Tibial artery (tissue), 4 donors: ENCODE data around the gene KLF1.

ENCODE experiments used
- DNase-seq, 2 donors: peaks; one replicate each; pipeline ENCODE4 v3.0.0-alpha.2; 2019
- H3K27ac ChIP-seq, 2 donors: fragments of 200-600 bp; sonication (generic) in 1 of 2; 1 replicate in 1 of 2; 2 replicates in 1 of 2; pipeline ENCODE4 v1.5.1; 2018 to 2019; ENCODE audit warnings: mild to moderate bottlenecking in 1 of 2
- H3K27me3 ChIP-seq, 2 donors: fragments of 200-600 bp; sonication (generic) in 1 of 2; one replicate each; pipeline versions ENCODE4 v1.5.1 to v1.6.0; 2016 to 2019
- H3K36me3 ChIP-seq, 3 donors: fragments of 200-600 bp; sonication (generic) in 2 of 3; one replicate each; pipeline ENCODE4 v1.5.1; 2016 to 2019; ENCODE audit warnings: mild to moderate bottlenecking in 2 of 3
- H3K4me1 ChIP-seq, 4 donors: fragments of 200-600 bp; sonication (generic) in 2 of 4; 1 replicate in 3 of 4; 2 replicates in 1 of 4; pipeline ENCODE4 v1.5.1; 2016 to 2019
- H3K4me3 ChIP-seq, 2 donors: fragments of 200-600 bp; sonication (generic) in 1 of 2; 1 replicate in 1 of 2; 2 replicates in 1 of 2; pipeline ENCODE4 v1.5.1; 2018 to 2019; ENCODE audit warnings: mild to moderate bottlenecking in 2 of 2
- H3K9me3 ChIP-seq, 3 donors: fragments of 200-600 bp; sonication (generic) in 1 of 3; one replicate each; pipeline ENCODE4 v1.5.1; 2016 to 2019
- intact Hi-C: fragments of 100-400 bp; cut with DNase I; formaldehyde crosslinking; loops from one replicate; pipeline ENCODE4 v1.15.0; 2023; ENCODE audit warnings: low total_unique reads
- TF ChIP-seq, protein P1 (sequence below), 2 experiments: fragments of 200-600 bp in 1 of 2; fragments of 450-650 bp in 1 of 2; IDR thresholded peaks; one replicate each; pipeline ENCODE4 v1.5.1; 2017 to 2019; ENCODE audit warnings: antibody characterized with exemption in 2 of 2, mild to moderate bottlenecking in 1 of 2, moderate library complexity in 1 of 2

The KLF1 gene

DNA sequence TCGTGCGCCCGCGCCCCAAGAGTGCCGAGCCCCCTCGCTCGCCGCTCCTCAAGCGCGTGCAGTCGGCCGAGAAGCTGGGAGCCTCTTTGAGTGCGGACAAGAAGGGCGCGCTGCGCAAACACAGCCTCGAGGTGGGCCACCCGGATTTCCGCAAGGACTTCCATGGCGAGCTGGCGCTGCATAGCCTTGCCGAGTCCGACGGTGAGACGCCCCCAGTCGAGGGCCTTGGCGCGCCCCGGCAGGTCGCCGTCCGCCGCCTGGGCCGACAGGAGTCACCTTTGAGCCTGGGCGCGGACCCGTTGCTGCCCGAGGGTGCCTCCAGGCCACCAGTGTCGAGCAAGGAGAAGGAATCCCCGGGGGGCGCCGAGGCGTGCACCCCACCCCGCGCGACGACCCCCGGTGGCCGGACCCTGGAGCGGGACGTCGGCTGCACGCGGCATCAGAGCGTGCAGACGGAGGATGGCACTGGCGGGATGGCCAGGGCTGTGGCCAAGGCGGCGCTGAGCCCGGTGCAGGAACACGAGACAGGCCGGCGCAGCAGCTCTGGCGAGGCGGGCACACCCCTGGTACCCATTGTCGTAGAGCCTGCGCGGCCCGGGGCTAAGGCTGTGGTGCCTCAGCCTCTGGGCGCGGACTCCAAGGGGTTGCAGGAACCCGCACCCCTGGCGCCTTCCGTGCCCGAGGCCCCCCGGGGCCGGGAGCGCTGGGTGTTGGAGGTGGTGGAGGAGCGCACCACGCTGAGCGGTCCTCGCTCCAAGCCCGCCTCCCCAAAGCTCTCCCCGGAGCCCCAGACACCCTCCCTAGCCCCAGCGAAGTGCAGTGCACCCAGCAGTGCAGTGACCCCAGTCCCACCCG, 12.9 kb downstream of the KLF1 start:
- Histone ChIP-seq H3K27me3 (peaks cover 0 to under 1% of the 10 kb centered on the region in 2 donors), H3K27ac (no peak overlapping the region), H3K4me1 (peaks cover 0 to 9% (median 0%) of the 10 kb centered on the region in 4 donors), H3K9me3 (no peaks in the 10 kb centered on the region), H3K4me3 (no peak overlapping the region), H3K36me3 (peaks cover 20 to 54% (median 31%) of the 10 kb centered on the region in 3 donors)
- no peak for DNase-seq
- TF ChIP-seq, protein P1, sequence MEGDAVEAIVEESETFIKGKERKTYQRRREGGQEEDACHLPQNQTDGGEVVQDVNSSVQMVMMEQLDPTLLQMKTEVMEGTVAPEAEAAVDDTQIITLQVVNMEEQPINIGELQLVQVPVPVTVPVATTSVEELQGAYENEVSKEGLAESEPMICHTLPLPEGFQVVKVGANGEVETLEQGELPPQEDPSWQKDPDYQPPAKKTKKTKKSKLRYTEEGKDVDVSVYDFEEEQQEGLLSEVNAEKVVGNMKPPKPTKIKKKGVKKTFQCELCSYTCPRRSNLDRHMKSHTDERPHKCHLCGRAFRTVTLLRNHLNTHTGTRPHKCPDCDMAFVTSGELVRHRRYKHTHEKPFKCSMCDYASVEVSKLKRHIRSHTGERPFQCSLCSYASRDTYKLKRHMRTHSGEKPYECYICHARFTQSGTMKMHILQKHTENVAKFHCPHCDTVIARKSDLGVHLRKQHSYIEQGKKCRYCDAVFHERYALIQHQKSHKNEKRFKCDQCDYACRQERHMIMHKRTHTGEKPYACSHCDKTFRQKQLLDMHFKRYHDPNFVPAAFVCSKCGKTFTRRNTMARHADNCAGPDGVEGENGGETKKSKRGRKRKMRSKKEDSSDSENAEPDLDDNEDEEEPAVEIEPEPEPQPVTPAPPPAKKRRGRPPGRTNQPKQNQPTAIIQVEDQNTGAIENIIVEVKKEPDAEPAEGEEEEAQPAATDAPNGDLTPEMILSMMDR (IDR thresholded peaks at IDR 0.05): no peak
- intact Hi-C loops: no loop called here

DNA sequence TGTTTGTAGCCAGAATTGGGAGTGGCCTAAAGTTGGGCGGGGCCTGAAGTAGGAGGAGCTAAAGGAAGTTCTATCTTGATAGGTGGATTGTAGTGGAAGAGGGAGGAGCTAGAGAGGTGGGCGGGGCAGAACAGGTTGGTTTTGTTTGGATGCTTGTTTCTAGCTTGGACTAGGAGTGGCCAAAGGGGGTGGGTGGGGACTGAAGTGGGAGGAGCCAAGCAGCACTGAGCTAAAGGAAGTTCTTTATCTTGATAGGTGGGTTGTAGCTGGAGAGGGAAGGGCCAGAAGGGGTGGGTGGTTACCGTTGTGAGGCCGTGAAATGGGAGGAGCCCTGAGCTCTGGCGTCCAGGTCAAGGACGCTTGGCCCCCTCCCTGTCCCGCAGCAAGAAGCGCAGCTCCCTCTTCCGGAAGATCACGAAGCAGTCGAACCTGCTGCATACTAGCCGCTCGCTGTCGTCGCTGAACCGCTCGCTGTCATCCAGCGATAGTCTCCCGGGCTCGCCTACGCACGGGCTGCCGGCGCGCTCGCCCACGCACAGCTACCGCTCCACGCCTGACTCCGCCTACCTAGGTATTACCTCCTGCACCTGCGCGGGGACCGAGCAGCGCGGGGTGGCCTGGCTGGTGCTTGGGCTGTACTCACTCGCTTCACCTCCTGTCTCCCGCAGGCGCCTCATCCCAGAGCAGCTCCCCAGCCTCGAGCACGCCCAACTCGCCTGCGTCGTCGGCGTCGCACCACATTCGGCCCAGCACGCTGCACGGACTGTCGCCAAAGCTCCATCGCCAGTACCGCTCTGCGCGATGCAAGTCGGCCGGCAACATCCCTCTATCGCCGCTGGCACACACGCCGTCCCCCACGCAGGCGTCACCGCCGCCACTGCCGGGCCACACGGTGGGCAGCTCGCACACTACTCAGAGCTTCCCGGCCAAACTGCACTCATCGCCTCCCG, 13.8 kb downstream of the KLF1 start:
- Histone ChIP-seq H3K27ac (no peak overlapping the region), H3K9me3 (no peaks in the 10 kb centered on the region), H3K27me3 (peaks cover 0 to 9% of the 10 kb centered on the region in 2 donors), H3K4me1 (peaks cover 0 to 9% (median 0%) of the 10 kb centered on the region in 4 donors), H3K4me3 (no peak overlapping the region), H3K36me3 (peaks cover 17 to 47% (median 26%) of the 10 kb centered on the region in 3 donors)
- DNase-seq: peak; percentile 36 to 78
- intact Hi-C loops: no loop called here
- TF ChIP-seq, protein P1 (IDR thresholded peaks at IDR 0.05): no peak

- intact Hi-C loops: no loop called here
- Histone ChIP-seq H3K36me3 (peaks cover 7 to 37% (median 16%) of the 10 kb centered on the region in 3 donors), H3K4me3 (no peak overlapping the region), H3K4me1 (peaks cover 0 to 15% (median 6%) of the 10 kb centered on the region in 4 donors), H3K27me3 (peaks cover 0 to 19% of the 10 kb centered on the region in 2 donors), H3K9me3 (no peaks in the 10 kb centered on the region), H3K27ac (no peak overlapping the region)
- TF ChIP-seq, protein P1 (IDR thresholded peaks at IDR 0.05): no peak
- DNase-seq: no peak
Observed at GRCh38 chr19:12872255-12872654, 14.7 kb downstream of the KLF1 start.

- H3K9me3 ChIP-seq: no peaks in the 10 kb centered on the region
- DNase-seq: no peak
- TF ChIP-seq, protein P1 (IDR thresholded peaks at IDR 0.05): no peak
- intact Hi-C loops: no loop called here
- no peak overlapping the region for H3K27ac ChIP-seq
- peaks cover 0 to 16% (median 6%) of the 10 kb centered on the region in 4 donors for H3K4me1 ChIP-seq
- peaks cover 0 to 22% of the 10 kb centered on the region in 2 donors for H3K27me3 ChIP-seq
- H3K36me3 ChIP-seq: peaks cover 1 to 32% (median 11%) of the 10 kb centered on the region in 3 donors
- H3K4me3 ChIP-seq: no peak overlapping the region
Observed at GRCh38 chr19:12871681-12872080, 15.3 kb downstream of the KLF1 start.

DNA sequence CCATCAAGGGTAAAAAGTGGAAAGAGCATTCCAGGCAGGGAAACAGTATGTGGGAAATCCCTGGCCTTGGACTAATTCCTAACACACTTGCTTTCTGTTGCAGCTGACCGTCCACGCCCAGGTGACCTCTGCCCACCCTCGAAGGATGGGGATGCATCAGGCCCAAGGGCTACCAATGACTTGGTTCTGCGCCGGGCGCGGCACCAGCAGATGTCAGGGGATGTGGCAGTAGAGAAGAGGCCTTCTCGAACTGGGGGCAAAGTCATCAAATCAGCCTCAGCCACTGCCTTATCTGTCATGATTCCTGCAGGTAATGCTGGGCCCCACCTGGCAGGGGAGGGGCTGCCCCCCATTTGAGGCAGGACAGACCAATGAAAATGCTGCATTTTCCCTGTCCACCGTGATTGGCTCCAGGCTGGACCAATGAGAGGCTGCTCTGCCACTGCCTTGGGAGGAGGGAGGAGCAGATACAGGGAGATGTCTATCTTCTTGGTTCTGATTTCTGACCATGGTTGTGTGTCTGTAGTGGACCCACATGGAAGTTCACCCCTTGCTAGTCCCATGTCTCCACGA, 18.4 kb downstream of the KLF1 start:
- TF ChIP-seq, protein P1 (IDR thresholded peaks at IDR 0.05): no peak
- no peak for DNase-seq
- peaks cover 0 to 1% (median 0%) of the 10 kb centered on the region in 3 donors for H3K36me3 ChIP-seq
- peaks cover 0 to 39% of the 10 kb centered on the region in 2 donors for H3K27me3 ChIP-seq
- H3K4me1 ChIP-seq: peaks cover 0 to 13% (median 6%) of the 10 kb centered on the region in 4 donors
- no peak overlapping the region for H3K4me3 ChIP-seq
- intact Hi-C loops: no loop called here
- H3K27ac ChIP-seq: no peak overlapping the region
- no peaks in the 10 kb centered on the region for H3K9me3 ChIP-seq
